Transverse colon (tissue), 4 donors: ENCODE results near the gene BTN3A1.

Experiments used
- POLR2A ChIP-seq: fragments of 450-650 bp; IDR thresholded peaks from one replicate; pipeline ENCODE4 v1.6.1; 2016; ENCODE audit warnings: antibody characterized with exemption, mild to moderate bottlenecking, moderate library complexity
- POLR2AphosphoS5 ChIP-seq, 3 donors: sonication (generic); formaldehyde crosslinking; IDR thresholded peaks; one replicate each; pipeline ENCODE4 v1.6.1; 2016; ENCODE audit warnings: antibody characterized with exemption in 3 of 3
- TF ChIP-seq, protein P1 (sequence below), 5 experiments: fragments of 200-600 bp in 3 of 5; fragments of 450-650 bp in 2 of 5; sonication (generic) in 3 of 5; IDR thresholded peaks; 1 replicate in 2 of 5; 2 replicates in 3 of 5; pipeline ENCODE4 v1.5.1; 2016 to 2017; ENCODE audit warnings: antibody characterized with exemption in 5 of 5, inconsistent platforms in 3 of 5, mild to moderate bottlenecking in 2 of 5, moderate library complexity in 1 of 5

DNA sequence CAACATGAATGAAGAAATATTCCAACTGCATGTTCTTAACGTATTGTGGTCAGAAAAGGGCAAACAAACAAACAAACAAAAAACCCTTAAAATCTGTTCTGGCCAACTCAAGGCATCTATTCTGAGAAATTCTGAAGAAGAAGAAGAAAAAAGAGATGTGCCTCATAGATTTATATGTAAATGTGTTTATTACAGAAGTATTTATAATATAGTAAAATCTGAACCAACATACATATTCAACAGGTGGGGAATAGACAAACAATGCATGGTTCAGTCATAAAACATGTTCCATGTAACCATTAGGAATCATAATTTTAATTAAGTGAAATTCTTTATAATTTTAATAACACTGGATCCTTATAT is 36.5 kb upstream of the BTN3A1 start:
- TF ChIP-seq, protein P1, sequence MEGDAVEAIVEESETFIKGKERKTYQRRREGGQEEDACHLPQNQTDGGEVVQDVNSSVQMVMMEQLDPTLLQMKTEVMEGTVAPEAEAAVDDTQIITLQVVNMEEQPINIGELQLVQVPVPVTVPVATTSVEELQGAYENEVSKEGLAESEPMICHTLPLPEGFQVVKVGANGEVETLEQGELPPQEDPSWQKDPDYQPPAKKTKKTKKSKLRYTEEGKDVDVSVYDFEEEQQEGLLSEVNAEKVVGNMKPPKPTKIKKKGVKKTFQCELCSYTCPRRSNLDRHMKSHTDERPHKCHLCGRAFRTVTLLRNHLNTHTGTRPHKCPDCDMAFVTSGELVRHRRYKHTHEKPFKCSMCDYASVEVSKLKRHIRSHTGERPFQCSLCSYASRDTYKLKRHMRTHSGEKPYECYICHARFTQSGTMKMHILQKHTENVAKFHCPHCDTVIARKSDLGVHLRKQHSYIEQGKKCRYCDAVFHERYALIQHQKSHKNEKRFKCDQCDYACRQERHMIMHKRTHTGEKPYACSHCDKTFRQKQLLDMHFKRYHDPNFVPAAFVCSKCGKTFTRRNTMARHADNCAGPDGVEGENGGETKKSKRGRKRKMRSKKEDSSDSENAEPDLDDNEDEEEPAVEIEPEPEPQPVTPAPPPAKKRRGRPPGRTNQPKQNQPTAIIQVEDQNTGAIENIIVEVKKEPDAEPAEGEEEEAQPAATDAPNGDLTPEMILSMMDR (IDR thresholded peaks at IDR 0.05), result no peak
- TF ChIP-seq POLR2AphosphoS5 (IDR thresholded peaks at IDR 0.05), result no peak
- no peak for TF ChIP-seq POLR2A
